Kidney (tissue), 14 donors: ENCODE results near the gene PPM1E. TPM values are rescaled to one million over a fixed set of nuclear protein-coding genes. Genes with fewer than 3 reads are reported as not detected.

Experiments
- DNase-seq, 5 donors: peaks; one replicate each; pipeline ENCODE4 v3.0.0-alpha.2; 2013 to 2020
- FAIRE-seq: peaks from 2 replicates; lab custom pipeline; 2012; peaks lifted over from hg19 to GRCh38; lab: Jason Lieb, UNC
- H3K27ac ChIP-seq, 2 donors: one replicate each; pipeline ENCODE4 v1.7.0; 2013; ENCODE audit warnings: low read depth in 2 of 2, low read length in 2 of 2, inconsistent platforms in 1 of 2
- H3K27me3 ChIP-seq: one replicate; pipeline ENCODE4 v1.7.1; 2013; ENCODE audit warnings: low read length, inconsistent platforms; ENCODE audit not compliant: control insufficient read depth, insufficient read depth
- H3K36me3 ChIP-seq, 3 donors: one replicate each; pipeline versions ENCODE4 v1.7.0 to v1.7.1; 2013; ENCODE audit warnings: low read length in 3 of 3, control low read depth in 1 of 3, inconsistent platforms in 1 of 3; ENCODE audit not compliant: insufficient read depth in 3 of 3, control insufficient read depth in 2 of 3
- H3K4me1 ChIP-seq, 3 donors: one replicate each; pipeline versions ENCODE4 v1.7.0 to v1.7.1; 2013; ENCODE audit warnings: low read length in 3 of 3, inconsistent platforms in 1 of 3, low read depth in 1 of 3; ENCODE audit not compliant: control insufficient read depth in 2 of 3, insufficient read depth in 2 of 3
- H3K4me3 ChIP-seq, 3 donors: one replicate each; pipeline versions ENCODE4 v1.7.0 to v1.8.1; 2013; ENCODE audit warnings: low read length in 3 of 3, control low read depth in 1 of 3, inconsistent platforms in 1 of 3
- H3K9ac ChIP-seq, 3 donors: one replicate each; pipeline versions ENCODE4 v1.7.0 to v1.7.1; 2013; ENCODE audit warnings: low read length in 3 of 3, control low read depth in 1 of 3, inconsistent platforms in 1 of 3
- H3K9me3 ChIP-seq, 3 donors: one replicate each; pipeline versions ENCODE4 v1.7.0 to v1.7.1; 2013; ENCODE audit warnings: low read length in 3 of 3, control low read depth in 1 of 3, inconsistent platforms in 1 of 3; ENCODE audit not compliant: control insufficient read depth in 2 of 3, insufficient read depth in 1 of 3
- CTCF ChIP-seq: IDR thresholded peaks from 3 replicates; pipeline ENCODE4 v1.5.1; 2012; ENCODE audit warnings: mild to moderate bottlenecking, moderate library complexity, borderline replicate concordance; ENCODE audit not compliant: insufficient read depth; ENCODE audit errors: extremely low read depth
- intact Hi-C: fragments of 100-400 bp; cut with DNase I; formaldehyde crosslinking; loops from one replicate; pipeline ENCODE4 v1.11.1; 2022
- polyA plus RNA-seq: library from polyadenylated mRNA; stranded (reverse); fragments of 350-450 nt; fragmentation: Illumina TruSeq; extraction: RNeasy Lipid Tissue Mini Kit (QIAGEN cat#74804); gene quantifications from one replicate; pipeline ENCODE4 v1.2.3, GENCODE V29; 2014; ENCODE audit warnings: low read depth, low replicate concordance; ENCODE audit not compliant: insufficient read depth
- total RNA-seq: library from RNA; stranded (reverse); fragmentation: NEBNext Ultra II Directional; extraction: Animal tissue kit (Norgen Biotek cat#: 25700); gene quantifications from one replicate; pipeline ENCODE4 v1.2.1, GENCODE V29; 2021
- donor health status: control.
- donor health status: control.
- donor health status: control.
- donor health status: control.
- donor health status: control.
- donor health status: DM: yes; HTN: yes; CAD: no.
- donor health status: Normal renal cell carcinoma (clear cell type).

PPM1E gene
- total and polyA plus RNA-seq, 2 donors from 2014 or later = 0.47 to 0.82 TPM

- H3K4me3 ChIP-seq = peak overlapping the region; percentile 18 to 53 (median 51)
- TF ChIP-seq CTCF = no peak
- no peaks in the 10 kb centered on the region for H3K9me3 ChIP-seq
- intact Hi-C loops = no loop called here
- H3K36me3 ChIP-seq = no peaks in the 10 kb centered on the region
- H3K4me1 ChIP-seq = peaks cover 0 to 4% (median 0%) of the 10 kb centered on the region in 3 donors
- H3K27ac ChIP-seq = no peak overlapping the region
- H3K9ac ChIP-seq = no peak overlapping the region
- DNase-seq (no peak), FAIRE-seq (no peak)
- H3K27me3 ChIP-seq = no peaks in the 10 kb centered on the region
Observed at GRCh38 chr17:58757162-58757613, 1.5 kb downstream of the PPM1E start.

- H3K4me1 ChIP-seq = peaks cover 0 to 4% (median 0%) of the 10 kb centered on the region in 3 donors
- H3K27ac ChIP-seq = no peak overlapping the region
- no peak overlapping the region for H3K9ac ChIP-seq
- no peak for TF ChIP-seq CTCF
- FAIRE-seq = no peak
- no peaks in the 10 kb centered on the region for H3K27me3 ChIP-seq
- intact Hi-C loops = no loop called here
- no peak overlapping the region for H3K4me3 ChIP-seq
- H3K36me3 ChIP-seq = no peaks in the 10 kb centered on the region
- no peaks in the 10 kb centered on the region for H3K9me3 ChIP-seq
- DNase-seq = no peak
Observed at GRCh38 chr17:58758890-58759289, 3.2 kb downstream of the PPM1E start.

- Histone ChIP-seq H3K9me3 (no peaks in the 10 kb centered on the region), H3K27me3 (no peaks in the 10 kb centered on the region), H3K27ac (no peak overlapping the region), H3K9ac (no peak overlapping the region), H3K36me3 (no peaks in the 10 kb centered on the region), H3K4me3 (no peak overlapping the region), H3K4me1 (peaks cover 0 to 4% (median 0%) of the 10 kb centered on the region in 3 donors)
- intact Hi-C loops = no loop called here
- FAIRE-seq = no peak
- DNase-seq = no peak
- TF ChIP-seq CTCF = no peak
Observed at GRCh38 chr17:58759522-58759921, 3.9 kb downstream of the PPM1E start.

- no peaks in the 10 kb centered on the region for H3K36me3 ChIP-seq
- FAIRE-seq (no peak), DNase-seq (no peak)
- intact Hi-C loops = no loop called here
- no peak for TF ChIP-seq CTCF
- H3K9me3 ChIP-seq = no peaks in the 10 kb centered on the region
- H3K4me3 ChIP-seq = no peak overlapping the region
- no peak overlapping the region for H3K9ac ChIP-seq
- H3K4me1 ChIP-seq = peaks cover 0 to 4% (median 0%) of the 10 kb centered on the region in 3 donors
- H3K27me3 ChIP-seq = no peaks in the 10 kb centered on the region
- no peak overlapping the region for H3K27ac ChIP-seq
Observed at GRCh38 chr17:58760248-58760647, 4.6 kb downstream of the PPM1E start.
